HG02885 (cell line): ENCODE results near the gene OSBPL2.
A peak's percentile ranks its signal among the peaks of the same experiment; 100 is the strongest.

Source experiments
- ATAC-seq: cut with Tn5 transposase; IDR thresholded peaks from one replicate; pipeline ENCODE4 v1.9.1; 2021; ENCODE audit warnings: mild to moderate bottlenecking; ENCODE audit not compliant: unreplicated experiment, poor library complexity

The OSBPL2 gene

GRCh38 chr20:62232770-62233645, 5.3 kb upstream of the OSBPL2 start:
- no peak for ATAC-seq

DNA sequence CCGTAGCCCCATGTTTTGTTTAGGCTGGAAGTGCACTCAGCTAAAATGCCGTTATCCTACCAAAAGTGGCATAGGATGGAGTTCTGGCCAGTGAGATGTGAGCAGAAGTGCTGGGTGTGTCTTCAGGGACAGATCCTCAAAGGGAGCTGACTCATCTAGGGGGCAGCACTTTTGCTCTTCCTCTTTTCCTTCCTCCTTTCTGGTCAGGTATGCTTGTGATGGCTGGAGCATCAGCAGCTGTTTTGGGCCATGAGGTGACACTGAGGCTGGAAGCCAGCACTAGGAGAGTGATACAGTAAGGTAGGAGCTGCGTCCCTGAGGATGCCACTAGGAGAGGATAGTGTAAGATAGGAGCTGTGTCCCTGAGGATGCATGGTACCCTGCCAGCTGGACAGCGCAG, 4.6 kb upstream of the OSBPL2 start:
- no peak for ATAC-seq

DNA sequence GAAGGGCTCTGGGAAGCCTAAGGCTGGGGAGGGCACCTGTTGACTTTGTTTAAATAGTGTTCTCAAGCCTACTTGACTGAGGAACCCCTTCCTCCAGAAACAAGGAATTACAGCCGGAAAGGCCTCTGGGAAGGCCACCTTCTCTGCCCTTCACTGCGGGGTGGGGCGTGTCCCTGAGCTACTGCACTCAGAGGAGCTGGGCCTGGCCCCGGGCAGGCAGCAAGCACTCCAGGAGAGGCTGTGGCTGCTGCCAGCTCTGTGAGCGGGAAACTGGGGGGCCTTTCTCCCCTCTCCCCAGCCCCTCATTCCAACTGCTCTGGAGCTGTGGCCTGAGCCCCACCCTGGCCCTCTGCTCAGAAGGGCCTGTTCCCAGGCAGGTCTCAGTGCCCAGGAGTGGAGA, 4.0 kb upstream of the OSBPL2 start:
- no peak for ATAC-seq

DNA sequence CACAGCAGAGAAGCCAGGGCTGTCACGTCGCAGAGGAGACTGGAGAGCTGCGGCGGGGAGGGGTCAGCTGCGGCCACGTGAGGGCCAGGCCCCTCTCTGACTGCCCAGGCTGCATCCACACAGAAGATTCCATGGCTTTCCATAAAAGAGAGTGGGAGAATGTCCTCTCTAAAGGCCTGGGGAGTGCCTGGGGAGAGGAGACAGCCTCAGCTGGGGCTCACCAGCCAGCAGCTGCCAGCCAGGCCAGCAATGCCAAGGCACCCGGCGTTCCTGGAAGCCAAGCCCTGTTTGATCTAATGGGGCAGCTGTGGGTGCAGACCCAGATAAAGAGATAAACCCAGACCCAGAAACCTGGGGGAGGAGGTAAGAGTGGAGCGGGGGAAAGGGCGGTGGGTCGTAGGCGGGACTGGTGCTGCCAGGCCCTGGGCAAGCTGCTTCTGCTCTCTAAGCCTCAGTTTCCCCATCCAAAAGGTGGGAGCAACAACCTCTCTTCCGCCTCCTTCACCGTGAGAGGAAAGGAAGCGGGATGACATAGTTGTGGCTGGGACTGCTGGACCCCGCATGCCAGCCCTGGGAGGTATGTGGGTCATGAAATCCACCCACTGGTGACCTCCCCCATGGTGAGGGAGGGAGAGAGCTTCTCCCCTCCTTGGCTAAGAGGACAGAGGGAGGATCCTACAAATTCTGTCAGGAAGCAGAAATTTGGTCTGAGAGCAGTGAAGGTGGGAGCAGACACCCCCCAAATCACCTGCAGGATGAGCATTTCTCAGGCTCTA, 3.1 kb upstream of the OSBPL2 start:
- ATAC-seq, result no peak

DNA sequence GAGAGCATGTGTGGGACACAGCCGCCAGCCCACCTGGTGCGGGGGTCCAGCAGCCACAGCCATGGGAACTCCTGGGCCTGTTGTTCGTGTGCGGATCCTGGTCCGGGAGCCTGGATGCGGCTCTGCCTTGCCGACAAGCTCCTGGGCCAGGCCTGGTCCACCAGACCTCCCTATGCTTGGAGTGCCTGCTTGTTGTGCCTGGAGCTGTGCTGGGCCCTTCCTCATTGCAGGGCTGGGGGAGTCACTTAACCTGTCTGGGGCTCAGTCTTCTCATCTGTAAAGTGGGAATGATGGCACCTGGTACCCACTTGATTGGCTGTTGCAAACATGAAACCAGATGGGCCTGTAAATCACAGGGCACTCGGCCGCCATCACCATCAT, 2.6 kb upstream of the OSBPL2 start:
- no peak for ATAC-seq

GRCh38 chr20:62236200-62236599, 2.1 kb upstream of the OSBPL2 start:
- no peak for ATAC-seq

GRCh38 chr20:62236766-62237513, 1.4 kb upstream of the OSBPL2 start:
- no peak for ATAC-seq

- no peak for ATAC-seq
Observed at GRCh38 chr20:62237514-62237800, 864 bp upstream of the OSBPL2 start.

DNA sequence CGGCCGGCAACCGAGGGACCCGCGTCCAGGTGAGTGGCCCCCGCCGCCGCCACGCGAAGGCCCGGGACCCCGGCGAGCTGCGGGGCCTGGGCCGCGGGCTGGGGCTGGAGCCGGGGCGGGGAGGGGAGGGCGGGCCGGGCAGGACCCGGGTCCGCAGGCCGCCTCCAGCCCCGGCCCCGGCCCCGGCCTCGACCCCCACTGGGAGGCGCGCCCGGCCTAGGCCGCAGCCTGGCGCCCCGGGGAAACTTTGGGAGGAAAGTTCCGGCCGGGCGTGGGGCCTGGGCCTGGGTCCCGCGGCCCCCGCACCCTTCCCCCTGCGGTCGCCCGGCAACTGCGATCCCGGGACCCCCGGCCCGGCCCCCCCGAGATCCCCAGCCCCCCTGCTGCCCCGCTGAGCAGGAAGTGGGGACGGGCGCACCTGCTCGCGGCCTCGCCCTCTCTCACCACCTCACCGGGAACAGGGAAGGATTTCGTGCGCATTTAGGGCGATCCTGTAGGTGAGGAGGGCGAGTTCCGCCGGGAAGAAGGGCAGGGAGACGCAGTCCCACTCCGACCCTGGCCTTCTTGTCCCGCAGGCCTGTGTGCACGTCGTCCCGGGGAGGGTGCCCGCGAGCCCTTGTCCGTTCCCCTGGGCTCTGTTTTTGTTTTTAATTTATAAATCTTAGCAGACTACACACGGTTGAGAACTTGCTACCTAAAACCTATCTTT, 402 bp downstream of the OSBPL2 start:
- peak; percentile 1 for ATAC-seq

DNA sequence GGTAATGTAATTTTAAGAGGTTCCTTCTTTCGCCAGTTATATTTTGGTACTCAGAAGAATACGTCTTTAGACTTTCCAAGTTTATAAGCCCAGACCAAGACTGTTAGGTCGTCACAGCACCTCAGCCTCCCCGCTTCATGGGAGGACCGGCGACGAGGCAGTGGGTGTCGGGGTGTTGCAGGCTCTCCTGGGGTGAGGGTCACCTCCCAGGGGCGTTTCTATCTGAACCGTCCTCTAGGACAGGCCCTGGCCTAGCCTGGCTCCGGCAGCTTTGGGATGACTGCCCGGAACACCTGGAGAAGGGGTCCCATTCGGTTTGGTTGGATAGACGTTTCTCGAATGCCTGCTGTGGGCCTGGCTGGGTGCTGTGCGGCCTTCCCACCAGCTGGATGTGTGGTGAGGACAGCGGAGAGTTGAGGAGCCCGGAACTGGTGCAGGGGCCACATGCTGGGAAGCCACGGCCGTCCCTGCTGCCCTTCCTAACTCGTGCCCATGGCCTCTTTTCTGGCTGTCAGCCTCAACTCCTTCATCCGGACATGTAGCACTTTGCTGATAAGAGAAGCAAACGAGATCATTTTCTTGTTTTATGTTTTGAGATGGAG, 1.1 kb downstream of the OSBPL2 start:
- ATAC-seq, result no peak

GRCh38 chr20:62240020-62240685, 1.8 kb downstream of the OSBPL2 start:
- no peak for ATAC-seq

GRCh38 chr20:62241506-62241905, 3.2 kb downstream of the OSBPL2 start:
- ATAC-seq, result no peak

DNA sequence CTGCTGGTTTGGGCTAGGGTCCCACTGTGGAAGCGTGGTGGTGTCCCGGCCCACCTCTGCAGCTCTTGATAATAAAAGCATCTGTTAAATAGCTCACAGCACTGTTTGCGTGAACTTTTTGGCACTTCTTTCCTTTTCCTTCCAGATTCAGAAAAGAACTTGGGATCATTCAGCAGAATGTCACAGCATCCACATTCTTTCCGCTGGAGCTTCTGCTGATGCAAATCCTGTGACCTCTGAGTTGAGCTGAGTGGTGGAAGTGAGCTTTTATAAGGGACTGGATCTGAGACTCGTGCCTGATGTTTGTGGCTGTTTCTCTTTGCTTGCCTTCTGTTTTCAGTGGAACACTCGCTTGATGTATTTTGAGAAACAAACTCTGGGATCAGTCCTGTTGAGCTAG, 3.9 kb downstream of the OSBPL2 start:
- no peak for ATAC-seq

DNA sequence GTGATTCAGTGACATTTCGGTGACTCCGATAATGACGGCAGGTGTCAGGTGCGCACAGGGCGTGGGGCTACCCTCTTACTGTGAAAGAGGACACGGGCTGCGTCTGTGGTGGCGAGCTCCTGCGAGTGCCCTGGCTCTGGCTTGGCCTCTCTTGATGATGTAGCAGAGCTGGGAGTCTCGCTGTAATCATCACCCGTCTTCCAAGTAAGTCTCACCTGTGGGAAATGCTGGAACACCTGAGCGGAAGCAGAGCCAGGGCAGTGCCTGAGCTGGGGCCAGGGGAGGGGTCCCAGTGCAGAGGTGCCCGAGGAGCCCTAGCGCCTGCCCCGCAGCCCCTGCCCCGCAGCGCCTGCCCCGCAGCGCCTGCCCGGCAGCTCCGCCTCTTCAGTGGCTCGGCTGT, 4.8 kb downstream of the OSBPL2 start:
- ATAC-seq, result no peak

- no peak for ATAC-seq
Observed at GRCh38 chr20:62243906-62244515, 5.7 kb downstream of the OSBPL2 start.

GRCh38 chr20:62244644-62245108, 6.4 kb downstream of the OSBPL2 start:
- no peak for ATAC-seq

- no peak for ATAC-seq
Observed at GRCh38 chr20:62245911-62246280, 7.6 kb downstream of the OSBPL2 start.

- ATAC-seq, result no peak
Observed at GRCh38 chr20:62246431-62246830, 8.1 kb downstream of the OSBPL2 start.
